Prostate gland (tissue), 2 donors: Measurements from ENCODE around the gene NKD2.

ENCODE experiments used
- CTCF ChIP-seq, 4 experiments: fragments of 200-600 bp in 2 of 4; fragments of 450-650 bp in 2 of 4; sonication (generic) in 2 of 4; IDR thresholded peaks; 1 replicate in 3 of 4; 2 replicates in 1 of 4; pipeline ENCODE4 v1.5.1; 2016 to 2019; ENCODE audit warnings: antibody characterized with exemption in 4 of 4, mild to moderate bottlenecking in 2 of 4, moderate library complexity in 2 of 4
- POLR2A ChIP-seq: fragments of 450-650 bp; IDR thresholded peaks from one replicate; pipeline ENCODE4 v1.6.1; 2016; ENCODE audit warnings: antibody characterized with exemption, mild to moderate bottlenecking
- POLR2AphosphoS5 ChIP-seq: sonication (generic); formaldehyde crosslinking; IDR thresholded peaks from one replicate; pipeline ENCODE4 v1.6.1; 2017; ENCODE audit warnings: antibody characterized with exemption

- TF ChIP-seq CTCF (IDR thresholded peaks at IDR 0.05) (no peak), POLR2AphosphoS5 (no peak), POLR2A (no peak)
These were observed 29.3 kb upstream of the NKD2 start for GRCh38 chr5:979100-979817.
